Nucleus accumbens (tissue), 56 donors: Measurements from ENCODE around the gene VHLL.
A peak's percentile ranks its signal among the peaks of the same experiment; 100 is the strongest.

Experiments used
- DNase-seq, 56 donors: peaks; one replicate each; lab custom pipeline; 2025; lab: John Stamatoyannopoulos, UW

Gene VHLL

DNA sequence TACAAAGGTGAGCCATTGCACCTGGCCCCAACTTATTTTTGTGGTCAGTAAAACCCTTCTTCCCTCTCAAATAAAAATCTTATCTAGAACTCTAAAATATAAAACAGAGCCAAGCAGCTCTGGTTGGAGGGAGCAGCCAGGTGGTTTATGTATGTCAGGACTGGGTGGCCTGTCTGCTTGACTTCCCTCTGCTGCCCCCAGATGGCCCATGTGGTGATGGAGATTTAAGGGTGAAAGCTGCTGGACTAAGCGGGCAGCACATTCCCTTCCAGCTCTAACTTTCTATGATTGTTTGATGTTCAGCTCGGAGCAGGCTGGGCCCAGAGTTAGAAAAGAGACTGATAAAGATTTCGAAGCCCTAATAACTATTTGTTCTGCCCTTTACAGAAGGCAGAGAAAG is 39.3 kb downstream of the VHLL start:
- DNase-seq = peak in 27 of 56 donors; percentile 19 to 71 (median 39)

DNA sequence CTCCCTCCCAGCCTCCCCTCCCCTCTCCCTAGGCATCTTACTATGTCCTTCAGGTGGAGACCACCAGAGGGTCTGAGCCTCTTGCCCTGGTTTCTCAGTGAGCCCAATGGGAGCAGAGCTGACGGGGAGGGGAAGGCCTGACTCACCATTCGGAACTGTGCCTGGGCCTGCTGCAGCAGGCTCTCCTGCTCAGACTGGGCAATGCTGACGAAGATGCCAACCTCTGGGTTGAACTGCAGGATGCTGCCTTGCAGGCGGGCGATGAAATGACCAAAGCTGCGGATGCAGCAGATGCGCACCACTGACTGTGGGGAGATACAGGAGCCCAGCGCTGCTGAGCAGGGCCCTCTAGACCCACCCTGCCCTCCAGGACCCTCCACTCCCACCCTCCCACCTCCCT is 40.2 kb downstream of the VHLL start:
- no peak for DNase-seq

DNA sequence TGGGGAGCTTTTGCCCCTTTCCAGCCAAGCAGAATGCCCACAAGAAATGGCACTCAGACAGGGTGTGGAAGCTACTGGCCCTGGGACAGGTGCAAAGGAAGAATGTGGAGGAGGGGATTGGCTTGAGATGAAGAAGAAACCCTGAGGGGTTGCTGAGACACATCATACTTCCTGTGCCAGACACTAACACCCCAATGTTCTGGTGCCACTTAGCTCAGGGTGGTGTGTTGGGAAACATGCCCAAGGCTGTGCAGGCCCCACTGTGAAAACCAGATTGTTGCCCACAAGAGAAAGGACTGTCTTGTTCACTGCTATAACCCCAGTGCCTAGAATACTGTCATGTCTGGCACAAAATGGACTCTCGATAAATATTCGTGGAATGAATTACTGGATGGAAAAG is 41.4 kb downstream of the VHLL start:
- peak in 1 of 56 donors; percentile 7 for DNase-seq

DNA sequence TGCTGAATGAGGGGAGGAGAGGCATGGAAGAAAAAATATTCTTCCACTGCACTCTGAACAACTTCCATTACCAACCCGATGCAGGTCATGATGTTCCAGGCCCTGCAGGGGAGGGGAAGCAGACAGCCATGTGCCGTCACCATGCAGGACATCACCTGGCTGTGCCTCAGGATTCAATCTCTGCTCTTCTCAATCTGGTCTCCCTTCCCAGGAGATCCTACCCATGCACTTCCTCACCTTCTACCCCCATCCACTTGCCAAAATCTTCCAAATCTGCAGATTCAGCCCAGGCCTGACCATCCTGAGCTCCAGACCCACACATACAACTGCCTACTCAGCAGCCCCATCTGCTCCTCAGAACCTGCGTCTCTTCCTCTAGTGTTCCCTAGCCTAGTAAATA is 45.5 kb downstream of the VHLL start:
- DNase-seq = no peak

DNA sequence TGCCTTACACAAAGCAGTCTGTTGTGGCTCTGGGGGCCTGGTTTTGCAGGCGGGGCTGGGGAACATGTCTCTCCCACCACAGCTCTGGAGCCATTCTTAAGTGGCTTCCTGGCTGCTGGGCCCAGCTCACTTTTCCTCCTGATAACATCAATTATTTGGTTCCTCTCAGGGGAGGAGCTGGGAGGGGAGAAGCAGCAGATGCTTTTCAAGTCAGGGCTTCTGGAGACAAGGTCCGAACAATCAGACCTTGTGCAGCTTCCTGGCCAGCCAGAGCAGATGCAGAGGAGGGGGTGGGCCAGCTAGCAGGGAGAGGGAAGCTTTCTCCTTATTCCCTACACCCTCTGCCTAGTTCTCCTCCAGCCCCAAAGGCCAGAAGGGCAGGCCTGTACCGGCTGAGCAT is 47.6 kb downstream of the VHLL start:
- DNase-seq = peak in 6 of 56 donors; percentile 23 to 43 (median 36)

DNA sequence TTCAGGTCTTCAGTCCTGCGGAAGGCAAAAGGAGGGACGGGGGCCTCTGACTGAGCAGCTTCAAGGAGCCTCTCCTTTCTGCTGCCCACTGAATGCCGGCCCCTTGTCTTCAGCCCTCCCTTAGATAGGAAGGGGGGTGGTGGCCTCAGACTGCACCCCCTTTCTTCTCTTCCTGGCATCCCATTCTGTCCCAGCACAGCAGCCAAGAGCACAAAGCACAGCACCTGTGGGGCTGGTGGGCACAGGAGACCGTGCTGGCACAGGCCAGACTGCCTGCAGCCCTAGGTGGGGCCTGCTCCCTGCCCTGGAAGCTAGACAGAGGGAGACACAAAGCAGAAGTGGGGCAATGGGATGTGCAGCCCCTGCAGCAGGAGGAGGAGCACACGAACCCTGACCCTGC is 49.5 kb downstream of the VHLL start:
- DNase-seq = no peak
